H9 (cell line): Measurements from ENCODE around the gene CER1. TPM values are rescaled to one million over a fixed set of nuclear protein-coding genes. Genes with fewer than 3 reads are reported as not detected.

Experiments
- DNase-seq: peaks from one replicate; pipeline ENCODE4 v3.0.0-alpha.2; 2017
- H2AFZ ChIP-seq: one replicate; pipeline ENCODE4 v1.6.1; 2013; ENCODE audit warnings: mild to moderate bottlenecking, low read length, control low read depth, moderate library complexity
- H2AK5ac ChIP-seq: 2 replicates; pipeline ENCODE4 v1.6.1; 2013; ENCODE audit warnings: low read length, control low read depth, mixed read lengths; ENCODE audit not compliant: insufficient read length
- H2BK120ac ChIP-seq: one replicate; pipeline ENCODE4 v1.6.1; 2013; ENCODE audit warnings: low read depth, mild to moderate bottlenecking, low read length, control low read depth, inconsistent platforms; ENCODE audit not compliant: poor library complexity, severe bottlenecking
- H2BK12ac ChIP-seq: 2 replicates; pipeline ENCODE4 v1.6.1; 2013; ENCODE audit warnings: low read length, control low read depth, mixed read lengths, low read depth; ENCODE audit not compliant: insufficient read length
- H2BK15ac ChIP-seq: 2 replicates; pipeline ENCODE4 v1.6.1; 2013; ENCODE audit warnings: low read depth, low read length, control low read depth
- H2BK20ac ChIP-seq: one replicate; pipeline ENCODE4 v1.6.1; 2013; ENCODE audit warnings: low read depth, mild to moderate bottlenecking, low read length, control low read depth, inconsistent platforms; ENCODE audit not compliant: poor library complexity, severe bottlenecking
- H2BK5ac ChIP-seq: 2 replicates; pipeline ENCODE4 v1.6.1; 2013; ENCODE audit warnings: low read length, control low read depth, mixed read lengths; ENCODE audit not compliant: insufficient read length
- H3K14ac ChIP-seq: 2 replicates; pipeline ENCODE4 v1.6.1; 2013; ENCODE audit warnings: low read length, control low read depth; ENCODE audit not compliant: insufficient read depth
- H3K18ac ChIP-seq: 2 replicates; pipeline ENCODE4 v1.6.1; 2013; ENCODE audit warnings: low read depth, mild to moderate bottlenecking, mixed read lengths, low read length, control low read depth; ENCODE audit not compliant: insufficient read length
- H3K23ac ChIP-seq: 2 replicates; pipeline ENCODE4 v1.6.1; 2013; ENCODE audit warnings: low read length, control low read depth, mixed read lengths, low read depth; ENCODE audit not compliant: insufficient read length
- H3K23me2 ChIP-seq: 2 replicates; pipeline ENCODE4 v1.6.1; 2013; ENCODE audit warnings: low read depth, mild to moderate bottlenecking, mixed read lengths, low read length, control low read depth; ENCODE audit not compliant: insufficient read length, poor library complexity, severe bottlenecking
- H3K27ac ChIP-seq: 2 replicates; pipeline ENCODE4 v1.5.1; 2013; ENCODE audit warnings: low read length, control low read depth, mixed read lengths, low read depth; ENCODE audit not compliant: insufficient read length
- H3K27me3 ChIP-seq: 2 replicates; pipeline ENCODE4 v1.6.1; 2013; ENCODE audit warnings: low read length, control low read depth, inconsistent platforms; ENCODE audit not compliant: insufficient read depth
- H3K4ac ChIP-seq: 2 replicates; pipeline ENCODE4 v1.6.1; 2013; ENCODE audit warnings: low read depth, mild to moderate bottlenecking, control low read depth, inconsistent platforms, low read length, moderate library complexity
- H3K4me1 ChIP-seq: 2 replicates; pipeline ENCODE4 v1.6.1; 2013; ENCODE audit warnings: low read length, control low read depth, inconsistent platforms; ENCODE audit not compliant: insufficient read depth
- H3K4me2 ChIP-seq: 2 replicates; pipeline ENCODE4 v1.6.1; 2013; ENCODE audit warnings: low read length, control low read depth, mixed read lengths; ENCODE audit not compliant: insufficient read length, insufficient read depth
- H3K56ac ChIP-seq: 2 replicates; pipeline ENCODE4 v1.6.1; 2013; ENCODE audit warnings: low read depth, mild to moderate bottlenecking, mixed read lengths, low read length, control low read depth; ENCODE audit not compliant: insufficient read length
- H3K79me1 ChIP-seq: 2 replicates; pipeline ENCODE4 v1.6.1; 2013; ENCODE audit warnings: low read depth, mild to moderate bottlenecking, moderate library complexity, low read length, control low read depth, inconsistent platforms; ENCODE audit not compliant: insufficient read depth, poor library complexity, severe bottlenecking
- H3K79me2 ChIP-seq: 2 replicates; pipeline ENCODE4 v1.6.1; 2013; ENCODE audit warnings: low read length, control low read depth, inconsistent platforms; ENCODE audit not compliant: insufficient read depth
- H3K9ac ChIP-seq: 2 replicates; pipeline ENCODE4 v1.6.1; 2013; ENCODE audit warnings: low read length, control low read depth, mixed read lengths; ENCODE audit not compliant: insufficient read length; ENCODE audit errors: extremely low read depth
- H3K9me3 ChIP-seq: one replicate; pipeline ENCODE4 v1.6.1; 2013; ENCODE audit warnings: low read depth, low read length, inconsistent platforms; ENCODE audit not compliant: control insufficient read depth
- H3T11ph ChIP-seq: one replicate; pipeline ENCODE4 v1.6.1; 2013; ENCODE audit warnings: mild to moderate bottlenecking, low read length, control low read depth, inconsistent platforms
- H4K20me1 ChIP-seq: one replicate; pipeline ENCODE4 v1.6.1; 2013; ENCODE audit not compliant: control insufficient read depth, insufficient read length, insufficient read depth
- H4K5ac ChIP-seq: 2 replicates; pipeline ENCODE4 v1.6.1; 2013; ENCODE audit warnings: low read depth, mild to moderate bottlenecking, mixed read lengths, low read length, control low read depth; ENCODE audit not compliant: insufficient read length
- H4K8ac ChIP-seq: replicated peaks from 2 replicates; pipeline ENCODE4 v1.6.1; 2013; ENCODE audit warnings: low read length, control low read depth, mixed read lengths, low read depth; ENCODE audit not compliant: insufficient read length
- H4K91ac ChIP-seq: 2 replicates; pipeline ENCODE4 v1.6.1; 2013; ENCODE audit warnings: low read depth, mild to moderate bottlenecking, moderate library complexity, mixed read lengths, low read length, control low read depth; ENCODE audit not compliant: insufficient read length
- H3K27ac Mint-ChIP-seq, 3 experiments: 2 replicates in 2 of 3; 3 replicates in 1 of 3; pipeline ENCODE4 v1.8.0; 2020 to 2021; ENCODE audit warnings: mixed read lengths in 3 of 3, mild to moderate bottlenecking in 1 of 3, moderate library complexity in 1 of 3
- H3K27me3 Mint-ChIP-seq: 2 replicates; pipeline ENCODE4 v1.8.0; 2021; ENCODE audit warnings: low read depth, mild to moderate bottlenecking, moderate library complexity, mixed read lengths
- H3K36me3 Mint-ChIP-seq, 3 experiments: 2 replicates in 2 of 3; 3 replicates in 1 of 3; pipeline ENCODE4 v1.8.0; 2020 to 2021; ENCODE audit warnings: low read depth in 3 of 3, mixed read lengths in 3 of 3; ENCODE audit not compliant: insufficient read depth in 1 of 3
- H3K4me1 Mint-ChIP-seq, 2 experiments: 2 replicates each; pipeline ENCODE4 v1.8.0; 2020; ENCODE audit warnings: mixed read lengths in 2 of 2
- H3K4me3 Mint-ChIP-seq, 2 experiments: 2 replicates in 1 of 2; 3 replicates in 1 of 2; pipeline ENCODE4 v1.8.0; 2020 to 2021; ENCODE audit warnings: mild to moderate bottlenecking in 2 of 2, mixed read lengths in 2 of 2, moderate library complexity in 1 of 2
- H3K9me3 Mint-ChIP-seq, 2 experiments: 2 replicates in 1 of 2; 3 replicates in 1 of 2; pipeline ENCODE4 v1.8.0; 2020; ENCODE audit warnings: mild to moderate bottlenecking in 2 of 2, mixed read lengths in 2 of 2, moderate library complexity in 1 of 2
- CTCF ChIP-seq: fragments of 200-600 bp; sonication (generic); conservative IDR thresholded peaks from 3 replicates; pipeline ENCODE4 v1.8.0; 2021; ENCODE audit warnings: antibody characterized with exemption, mild to moderate bottlenecking
- WGBS: extraction: QIAGEN DNeasy Blood & Tissue Kit; methylation state at CpG from one replicate; pipeline ENCODE4 v1.1.7; 2013; ENCODE audit warnings: missing lambda C conversion rate, low lambda C conversion rate, mixed read lengths; ENCODE audit not compliant: insufficient read length; ENCODE audit errors: extremely low coverage; 5-methylcytosine and 5-hydroxymethylcytosine counted together
- total RNA-seq: library from RNA; stranded (reverse); gene quantifications from 2 replicates; pipeline ENCODE4 v1.2.1, GENCODE V29; 2021

Gene CER1
- total RNA-seq, 1 experiment from 2014 or later = 22.3 TPM

GRCh38 chr9:14706530-14707140 is 15.9 kb downstream of the CER1 start:
- Histone ChIP-seq H2BK5ac (no peak overlapping the region), H4K20me1 (no peaks in the 10 kb centered on the region), H3T11ph (no peak overlapping the region), H2AK5ac (no peak overlapping the region), H2BK12ac (no peak overlapping the region), H3K4me2 (no peak overlapping the region), H3K79me2 (no peaks in the 10 kb centered on the region), H3K56ac (no peak overlapping the region), H3K18ac (no peak overlapping the region), H3K4me1 (no peaks in the 10 kb centered on the region), H3K4ac (no peak overlapping the region), H3K9ac (no peak overlapping the region), H4K5ac (no peak overlapping the region), H2BK15ac (no peak overlapping the region), H2BK20ac (no peak overlapping the region), H3K9me3 (no peaks in the 10 kb centered on the region), H3K23me2 (no peaks in the 10 kb centered on the region), H3K23ac (no peak overlapping the region), H2AFZ (no peak overlapping the region), H3K79me1 (no peaks in the 10 kb centered on the region), H3K27me3 (no peaks in the 10 kb centered on the region), H4K8ac (no peak overlapping the region), H3K14ac (no peak overlapping the region), H3K27ac (no peak overlapping the region), H4K91ac (no peak overlapping the region), H2BK120ac (no peak overlapping the region)
- Mint-ChIP-seq H3K27me3 (no peaks in the 10 kb centered on the region), H3K27ac (no peak overlapping the region), H3K9me3 (peaks cover 12 to 15% of the 10 kb centered on the region in 2 experiments; a peak in 4 of 5 replicates), H3K36me3 (peaks cover 0 to 21% (median 5%) of the 10 kb centered on the region in 3 experiments; a peak in 5 of 7 replicates), H3K4me3 (no peak overlapping the region), H3K4me1 (peaks cover 0 to 4% of the 10 kb centered on the region in 2 experiments; a peak in 2 of 4 replicates)
- TF ChIP-seq CTCF = no peak
- DNase-seq = no peak
- no CpG with 5 or more reads among the region's 5 CpGs for WGBS
